Prostate gland (tissue), 2 donors: ENCODE results near the gene TMEM248.

Source experiments
- CTCF ChIP-seq, 4 experiments: fragments of 200-600 bp in 2 of 4; fragments of 450-650 bp in 2 of 4; sonication (generic) in 2 of 4; IDR thresholded peaks; 1 replicate in 3 of 4; 2 replicates in 1 of 4; pipeline ENCODE4 v1.5.1; 2016 to 2019; ENCODE audit warnings: antibody characterized with exemption in 4 of 4, mild to moderate bottlenecking in 2 of 4, moderate library complexity in 2 of 4
- POLR2A ChIP-seq: fragments of 450-650 bp; IDR thresholded peaks from one replicate; pipeline ENCODE4 v1.6.1; 2016; ENCODE audit warnings: antibody characterized with exemption, mild to moderate bottlenecking

GRCh38 chr7:66950311-66950710 is 29.3 kb downstream of the TMEM248 start:
- no peak for TF ChIP-seq CTCF (IDR thresholded peaks at IDR 0.05)
- no peak for TF ChIP-seq POLR2A
